ENCODE data around the gene ATMIN. TPM values are rescaled to one million over a fixed set of nuclear protein-coding genes. Genes with fewer than 3 reads are reported as not detected.

ATMIN gene
- total and polyA plus RNA-seq, 2 donors (not counting 1 experiment from before 2014, with no cell fraction given), result 7.5 to 31.5 TPM

GRCh38 chr16:81001330-81001729, 34.3 kb upstream of the ATMIN start:
- H3K4me3 Mint-ChIP-seq, result no peak overlapping the region
- Histone ChIP-seq H4K20me1 (ENCODE audit: control insufficient read depth, insufficient read depth, low read length, poor library complexity, severe bottlenecking) (peaks cover 20% of the 10 kb centered on the region), H3K36me3 (replicated peaks in 1 of 2; ENCODE audit: control extremely low read depth in 1 of 2, control insufficient read depth in 1 of 2, extremely low read depth in 1 of 2, insufficient read depth in 2 of 2, low read length in 1 of 2) (no peaks in the 10 kb centered on the region), H3K9me3 (ENCODE audit: control extremely low read depth in 1 of 3, control insufficient read depth in 2 of 3, insufficient read depth in 1 of 3, low read length in 2 of 3) (no peaks in the 10 kb centered on the region), H3K27ac (ENCODE audit: low read length in 2 of 2) (no peak overlapping the region), H3K4me3 (ENCODE audit: control extremely low read depth in 1 of 5, extremely low read depth in 1 of 5, insufficient read depth in 1 of 5, low read depth in 2 of 5, low read length in 4 of 5) (no peak overlapping the region), H3K27me3 (replicated peaks in 1 of 4; ENCODE audit: control extremely low read depth in 1 of 4, control insufficient read depth in 3 of 4, insufficient read depth in 4 of 4, low read length in 3 of 4) (no peaks in the 10 kb centered on the region), H3K4me1 (ENCODE audit: control insufficient read depth in 2 of 2, insufficient read depth in 2 of 2, low read length in 2 of 2) (peaks cover 26 to 39% of the 10 kb centered on the region in 2 donors), H3K4me2 (replicated peaks; ENCODE audit: low read depth, low read length, poor library complexity, severe bottlenecking) (no peak overlapping the region), H3K9ac (ENCODE audit: low read length) (no peak overlapping the region), H2AFZ (ENCODE audit: insufficient read depth, low read depth, low read length, poor library complexity, severe bottlenecking) (no peak overlapping the region), H3K79me2 (ENCODE audit: control insufficient read depth, insufficient read depth, low read length) (peaks cover 95% of the 10 kb centered on the region)
- peaks cover 69% of the 10 kb centered on the region for H3K4me1 Mint-ChIP-seq
- ATAC-seq (ENCODE audit: low read depth) (no peak), DNase-seq (no peak)
- H3K9me3 Mint-ChIP-seq (ENCODE audit: insufficient read depth), result no peaks in the 10 kb centered on the region
- H3K27ac Mint-ChIP-seq, result no peak overlapping the region
- WGBS (ENCODE audit: insufficient coverage), result 90% methylated on average over 2 of the region's 5 CpGs
- CTCF ChIA-PET, result interaction anchor here (9.4 kb wide), 1 partner anchor 33 kb away, joined by 99 read pairs; the partner anchor contains the start of gene ATMIN
- H3K27me3 Mint-ChIP-seq, result no peaks in the 10 kb centered on the region
- POLR2A ChIA-PET, result no interaction called here
- TF ChIP-seq EZH2 (IDR thresholded peaks at IDR 0.05; ENCODE audit: borderline replicate concordance, insufficient read depth, low read depth, low read length, poor library complexity, severe bottlenecking) (no peak), CTCF (IDR thresholded peaks at IDR 0.05) (no peak)
- intact Hi-C loops (cut with micrococcal nuclease), result no loop called here

GRCh38 chr16:81003064-81003463, 32.6 kb upstream of the ATMIN start:
- H2AFZ ChIP-seq (ENCODE audit: insufficient read depth, low read depth, low read length, poor library complexity, severe bottlenecking), result no peak overlapping the region
- Mint-ChIP-seq H3K9me3 (ENCODE audit: insufficient read depth) (no peaks in the 10 kb centered on the region), H3K27me3 (no peaks in the 10 kb centered on the region), H3K4me1 (peaks cover 61% of the 10 kb centered on the region), H3K4me3 (no peak overlapping the region), H3K27ac (no peak overlapping the region)
- WGBS (ENCODE audit: insufficient coverage), result no CpG with 5 or more reads among the region's 4 CpGs
- no peak overlapping the region for H3K9ac ChIP-seq (ENCODE audit: low read length)
- no peak overlapping the region for H3K4me2 ChIP-seq (replicated peaks; ENCODE audit: low read depth, low read length, poor library complexity, severe bottlenecking)
- no peak for TF ChIP-seq EZH2 (IDR thresholded peaks at IDR 0.05; ENCODE audit: borderline replicate concordance, insufficient read depth, low read depth, low read length, poor library complexity, severe bottlenecking)
- no peak for TF ChIP-seq CTCF (IDR thresholded peaks at IDR 0.05)
- peaks cover 20% of the 10 kb centered on the region for H4K20me1 ChIP-seq (ENCODE audit: control insufficient read depth, insufficient read depth, low read length, poor library complexity, severe bottlenecking)
- peaks cover 80% of the 10 kb centered on the region for H3K79me2 ChIP-seq (ENCODE audit: control insufficient read depth, insufficient read depth, low read length)
- DNase-seq, result no peak
- peaks cover 23 to 40% of the 10 kb centered on the region in 2 donors for H3K4me1 ChIP-seq (ENCODE audit: control insufficient read depth in 2 of 2, insufficient read depth in 2 of 2, low read length in 2 of 2)
- no peak overlapping the region for H3K4me3 ChIP-seq (ENCODE audit: control extremely low read depth in 1 of 5, extremely low read depth in 1 of 5, insufficient read depth in 1 of 5, low read depth in 2 of 5, low read length in 4 of 5)
- no peaks in the 10 kb centered on the region for H3K27me3 ChIP-seq (replicated peaks in 1 of 4; ENCODE audit: control extremely low read depth in 1 of 4, control insufficient read depth in 3 of 4, insufficient read depth in 4 of 4, low read length in 3 of 4)
- no peak for ATAC-seq (ENCODE audit: low read depth)
- ChIA-PET CTCF (interaction anchor here (1.3 to 9.4 kb wide), 3 partner anchors 28 to 734 kb away, joined by 4 to 99 read pairs (median 5); partner anchors contain the start of gene ATMIN), POLR2A (no interaction called here)
- no peak overlapping the region for H3K27ac ChIP-seq (ENCODE audit: low read length in 2 of 2)
- no peaks in the 10 kb centered on the region for H3K9me3 ChIP-seq (ENCODE audit: control extremely low read depth in 1 of 3, control insufficient read depth in 2 of 3, insufficient read depth in 1 of 3, low read length in 2 of 3)
- intact Hi-C loops (cut with micrococcal nuclease), result no loop called here
- H3K36me3 ChIP-seq (replicated peaks in 1 of 2; ENCODE audit: control extremely low read depth in 1 of 2, control insufficient read depth in 1 of 2, extremely low read depth in 1 of 2, insufficient read depth in 2 of 2, low read length in 1 of 2), result no peaks in the 10 kb centered on the region

All from B cell (primary cell).